ENCODE results near the gene MAP3K4.
A peak's percentile ranks its signal among the peaks of the same experiment; 100 is the strongest.
"Not testable (repeated sequence)": the region's sequence is repeated elsewhere in the genome, so short reads cannot be mapped to it uniquely, and the experiment has no call there.

Gene MAP3K4

DNA sequence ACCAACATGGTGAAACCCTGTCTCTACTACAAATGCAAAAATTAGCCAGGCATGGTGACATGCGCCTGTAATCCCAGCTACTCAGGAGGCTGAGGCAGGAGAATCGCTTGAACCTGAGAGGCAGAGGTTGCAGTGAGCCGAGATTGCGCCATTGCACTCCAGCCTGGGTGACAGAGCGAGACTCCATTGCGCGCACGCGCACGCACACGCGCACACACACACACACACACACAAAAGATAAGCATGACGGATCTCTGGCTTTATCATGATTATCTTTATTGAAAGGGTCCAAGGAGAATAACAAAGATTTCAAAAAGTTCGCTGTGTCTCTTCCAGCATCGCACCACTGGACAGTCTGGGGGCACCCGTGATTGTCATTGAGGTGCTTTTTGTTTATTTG is 19.0 kb upstream of the MAP3K4 start:
- not testable (repeated sequence) for H3K36me3 ChIP-seq (ENCODE audit: control insufficient read depth, insufficient read depth, low read length); H3K4me3 ChIP-seq (ENCODE audit: low read depth, low read length); H3K9ac ChIP-seq (ENCODE audit: low read depth, low read length); H3K4me1 ChIP-seq (ENCODE audit: control insufficient read depth, insufficient read depth, low read length); H3K27me3 ChIP-seq (ENCODE audit: control insufficient read depth, insufficient read depth, low read length); H3K27ac ChIP-seq (ENCODE audit: low read depth, low read length); H3K9me3 ChIP-seq (ENCODE audit: control insufficient read depth, insufficient read depth, low read length)

DNA sequence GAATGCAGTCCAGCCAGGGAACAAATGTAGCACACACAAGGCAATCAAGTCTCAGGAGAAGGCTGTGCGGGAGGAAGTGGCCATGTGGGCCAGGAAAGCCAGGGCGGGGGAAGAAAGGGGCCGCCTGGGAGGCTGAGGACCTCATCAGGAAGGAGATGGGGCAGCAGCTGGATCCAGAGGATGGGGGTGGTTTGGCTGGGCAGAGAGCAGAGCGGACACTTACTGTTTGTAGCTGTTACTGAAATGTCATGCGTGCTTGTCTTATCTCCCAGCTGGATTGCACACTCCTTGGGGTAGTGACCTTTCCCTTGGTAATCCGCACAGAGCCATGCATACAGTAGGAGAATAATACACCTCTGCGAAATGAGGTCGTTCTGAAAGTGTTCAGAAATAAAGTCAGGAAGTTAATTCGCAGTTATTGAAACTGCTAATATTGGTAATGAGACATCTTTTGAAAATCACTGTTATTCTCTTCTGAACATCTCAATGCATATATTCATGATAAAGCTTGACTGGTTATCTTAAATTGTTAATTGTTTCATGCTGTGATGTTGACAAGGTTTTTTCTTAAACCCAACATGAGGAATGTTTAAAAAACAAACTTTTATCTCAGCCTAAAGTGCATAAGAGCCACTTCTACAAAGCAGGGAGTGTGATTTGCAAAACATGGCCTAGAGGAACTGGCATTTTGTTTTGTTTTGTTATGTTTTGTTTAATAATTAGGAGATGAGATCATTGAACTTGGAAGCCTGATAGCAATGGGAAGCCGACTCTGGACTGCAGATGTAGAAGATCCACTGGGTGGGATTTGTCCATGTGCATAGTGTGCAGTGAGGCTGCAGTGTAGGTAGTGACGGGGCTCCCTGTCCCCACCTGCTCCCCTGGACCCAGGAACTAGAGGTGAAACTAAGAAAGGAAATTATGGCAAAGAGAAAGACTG is 18.0 kb upstream of the MAP3K4 start:
- H3K27ac ChIP-seq (ENCODE audit: low read depth, low read length): peak overlapping the region; percentile 31
- no peaks in the 10 kb centered on the region for H3K36me3 ChIP-seq (ENCODE audit: control insufficient read depth, insufficient read depth, low read length)
- H3K9me3 ChIP-seq (ENCODE audit: control insufficient read depth, insufficient read depth, low read length): no peaks in the 10 kb centered on the region
- H3K9ac ChIP-seq (ENCODE audit: low read depth, low read length): no peak overlapping the region
- no peaks in the 10 kb centered on the region for H3K27me3 ChIP-seq (ENCODE audit: control insufficient read depth, insufficient read depth, low read length)
- H3K4me1 ChIP-seq (ENCODE audit: control insufficient read depth, insufficient read depth, low read length): peaks cover 7% of the 10 kb centered on the region; the same call in 1 of the 2 replicates
- no peak overlapping the region for H3K4me3 ChIP-seq (ENCODE audit: low read depth, low read length)

DNA sequence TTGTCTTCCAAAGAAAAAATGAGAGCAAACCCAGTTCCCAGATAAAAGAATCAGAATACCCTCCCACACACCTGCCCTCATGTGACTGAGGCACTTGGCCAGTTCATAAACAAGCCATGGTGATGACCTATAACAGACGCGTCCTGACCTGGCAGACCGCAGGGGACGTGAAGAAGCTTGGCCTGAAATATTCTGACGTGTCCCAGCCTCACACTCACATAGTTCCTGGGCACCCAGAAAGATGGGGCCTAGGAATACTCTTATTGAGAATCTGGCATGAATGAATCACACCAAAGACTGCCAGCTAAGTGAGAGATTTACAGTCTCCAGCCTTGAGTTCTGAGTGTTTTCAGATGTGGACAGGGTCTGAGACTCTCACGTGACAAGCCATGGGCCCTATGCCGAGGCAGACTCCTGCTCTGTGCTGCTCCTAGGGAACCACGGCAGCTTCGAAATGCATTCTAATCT is 17.2 kb upstream of the MAP3K4 start:
- Histone ChIP-seq H3K9me3 (ENCODE audit: control insufficient read depth, insufficient read depth, low read length) (no peaks in the 10 kb centered on the region), H3K27me3 (ENCODE audit: control insufficient read depth, insufficient read depth, low read length) (no peaks in the 10 kb centered on the region), H3K9ac (ENCODE audit: low read depth, low read length) (no peak overlapping the region), H3K4me1 (ENCODE audit: control insufficient read depth, insufficient read depth, low read length) (peaks cover 7% of the 10 kb centered on the region; the same call in 1 of the 2 replicates), H3K36me3 (ENCODE audit: control insufficient read depth, insufficient read depth, low read length) (no peaks in the 10 kb centered on the region), H3K27ac (ENCODE audit: low read depth, low read length) (peak overlapping the region; percentile 31), H3K4me3 (ENCODE audit: low read depth, low read length) (no peak overlapping the region)

DNA sequence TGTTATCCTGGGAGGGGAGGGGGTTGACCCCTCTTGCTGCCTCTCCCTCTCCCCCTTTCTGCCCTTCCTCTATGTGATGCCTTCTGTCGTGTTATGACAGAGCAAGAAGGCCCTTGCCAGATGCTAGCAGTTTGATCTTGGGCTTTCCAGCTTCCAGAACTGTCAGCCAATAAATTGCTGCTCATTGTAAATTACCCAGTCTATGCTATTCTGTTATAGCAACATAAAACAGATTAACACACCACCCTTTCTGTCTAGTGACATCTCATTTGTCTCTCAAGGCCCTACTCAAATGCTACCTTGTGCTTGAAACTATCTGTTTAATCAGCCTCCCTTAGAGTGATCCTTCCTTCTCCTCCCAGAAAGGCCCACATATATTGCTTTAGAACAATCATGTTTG is 16.4 kb upstream of the MAP3K4 start:
- H3K27me3 ChIP-seq (ENCODE audit: control insufficient read depth, insufficient read depth, low read length): no peaks in the 10 kb centered on the region
- H3K4me3 ChIP-seq (ENCODE audit: low read depth, low read length): no peak overlapping the region
- peaks cover 7% of the 10 kb centered on the region; the same call in 1 of the 2 replicates for H3K4me1 ChIP-seq (ENCODE audit: control insufficient read depth, insufficient read depth, low read length)
- no peak overlapping the region for H3K9ac ChIP-seq (ENCODE audit: low read depth, low read length)
- H3K9me3 ChIP-seq (ENCODE audit: control insufficient read depth, insufficient read depth, low read length): no peaks in the 10 kb centered on the region
- H3K36me3 ChIP-seq (ENCODE audit: control insufficient read depth, insufficient read depth, low read length): no peaks in the 10 kb centered on the region
- H3K27ac ChIP-seq (ENCODE audit: low read depth, low read length): no peak overlapping the region

DNA sequence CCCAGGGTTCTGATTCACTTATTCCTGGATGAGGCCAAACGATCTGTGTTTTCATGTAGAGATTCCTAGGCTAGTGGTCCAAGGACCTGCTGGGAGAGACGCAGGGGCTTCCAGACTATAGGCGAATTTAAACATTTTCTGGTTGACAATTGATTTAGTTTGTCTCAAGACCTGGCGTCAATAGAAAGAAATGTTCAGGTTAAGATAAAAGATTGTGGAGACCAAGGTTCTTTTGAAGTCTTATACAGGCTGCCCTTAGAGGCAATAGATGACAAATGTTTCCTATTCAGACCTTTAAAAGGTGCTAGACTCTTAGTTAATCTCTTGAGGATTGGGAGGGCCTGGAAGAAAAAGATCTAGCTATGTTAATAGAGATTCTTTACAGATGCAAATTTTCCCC is 15.6 kb upstream of the MAP3K4 start:
- H3K4me3 ChIP-seq (ENCODE audit: low read depth, low read length); H3K9ac ChIP-seq (ENCODE audit: low read depth, low read length); H3K27me3 ChIP-seq (ENCODE audit: control insufficient read depth, insufficient read depth, low read length); H3K36me3 ChIP-seq (ENCODE audit: control insufficient read depth, insufficient read depth, low read length); H3K9me3 ChIP-seq (ENCODE audit: control insufficient read depth, insufficient read depth, low read length); H3K4me1 ChIP-seq (ENCODE audit: control insufficient read depth, insufficient read depth, low read length): not testable (repeated sequence)
- peak overlapping the region; percentile 85 for H3K27ac ChIP-seq (ENCODE audit: low read depth, low read length)

DNA sequence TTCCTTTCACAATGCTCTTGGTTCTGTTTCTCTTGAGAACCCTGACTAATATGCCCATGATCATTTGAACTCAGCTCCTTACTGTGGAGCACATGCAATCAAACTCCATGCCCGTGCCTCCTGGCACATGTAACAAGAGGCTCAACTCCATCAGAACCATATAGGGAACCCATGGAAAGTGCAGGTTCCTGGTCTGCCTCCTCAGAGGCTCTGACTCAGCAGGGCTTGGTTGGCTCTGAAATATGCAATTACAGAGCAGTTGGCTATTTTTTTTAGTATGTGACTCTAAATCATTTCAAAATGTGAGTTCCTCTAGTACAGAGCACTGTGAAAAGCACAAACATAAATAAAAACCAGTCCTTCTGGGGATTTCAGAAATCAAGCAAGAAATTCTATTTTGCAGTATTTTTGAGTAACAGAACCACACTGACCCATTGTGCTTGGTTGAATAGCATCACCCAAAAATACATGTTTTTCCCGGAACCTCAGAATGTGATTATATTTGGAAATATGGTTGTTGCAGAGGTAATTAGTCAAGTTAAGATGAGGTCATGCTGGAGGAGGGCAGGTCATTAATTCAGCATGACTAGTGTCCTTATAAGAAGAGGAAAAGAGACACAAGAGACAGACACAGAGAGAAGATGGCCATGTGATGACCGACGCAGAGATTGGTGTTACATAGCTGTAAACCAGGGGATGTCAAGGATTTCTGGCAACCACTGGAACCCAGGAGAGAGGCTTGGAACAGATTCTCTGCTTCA is 13.2 kb upstream of the MAP3K4 start:
- Histone ChIP-seq H3K4me3 (ENCODE audit: low read depth, low read length) (no peak overlapping the region), H3K27me3 (ENCODE audit: control insufficient read depth, insufficient read depth, low read length) (no peaks in the 10 kb centered on the region), H3K9ac (ENCODE audit: low read depth, low read length) (no peak overlapping the region), H3K36me3 (ENCODE audit: control insufficient read depth, insufficient read depth, low read length) (no peaks in the 10 kb centered on the region), H3K27ac (ENCODE audit: low read depth, low read length) (no peak overlapping the region), H3K9me3 (ENCODE audit: control insufficient read depth, insufficient read depth, low read length) (peaks cover 9% of the 10 kb centered on the region), H3K4me1 (ENCODE audit: control insufficient read depth, insufficient read depth, low read length) (peaks cover 7% of the 10 kb centered on the region; the same call in 1 of the 2 replicates)

DNA sequence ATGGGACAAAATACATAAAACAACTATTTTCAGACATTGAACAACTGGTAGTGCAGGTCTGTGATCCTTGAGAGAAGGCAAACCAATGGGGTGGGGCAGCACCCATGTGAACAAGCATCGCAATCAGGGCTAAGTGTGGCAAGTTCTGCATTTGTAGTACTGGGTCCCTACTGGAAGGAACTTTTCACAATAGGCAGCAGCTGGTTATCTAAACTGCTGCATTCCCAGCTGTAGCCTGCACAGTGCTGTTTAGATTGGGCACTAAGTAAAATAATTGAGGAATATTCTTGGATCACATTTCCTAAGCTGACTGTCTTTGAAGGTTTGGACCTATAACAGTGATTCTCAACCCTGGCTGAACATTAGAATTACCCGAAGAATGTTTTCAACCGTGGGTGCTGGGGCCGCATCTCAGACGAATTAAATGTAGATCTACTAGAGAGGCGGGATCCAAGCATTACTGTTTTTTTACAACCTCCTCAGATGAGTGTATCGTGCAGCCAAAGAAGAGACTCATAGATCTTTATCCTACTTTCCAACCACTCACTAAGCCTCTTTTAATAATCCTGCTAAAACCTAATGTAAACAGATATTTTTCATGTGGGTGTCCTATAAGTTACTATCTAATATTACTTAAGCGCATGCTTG is 12.4 kb upstream of the MAP3K4 start:
- Histone ChIP-seq H3K27ac (ENCODE audit: low read depth, low read length) (no peak overlapping the region), H3K4me1 (ENCODE audit: control insufficient read depth, insufficient read depth, low read length) (no peaks in the 10 kb centered on the region), H3K9me3 (ENCODE audit: control insufficient read depth, insufficient read depth, low read length) (peaks cover 18% of the 10 kb centered on the region), H3K4me3 (ENCODE audit: low read depth, low read length) (no peak overlapping the region), H3K36me3 (ENCODE audit: control insufficient read depth, insufficient read depth, low read length) (no peaks in the 10 kb centered on the region), H3K9ac (ENCODE audit: low read depth, low read length) (no peak overlapping the region), H3K27me3 (ENCODE audit: control insufficient read depth, insufficient read depth, low read length) (no peaks in the 10 kb centered on the region)

DNA sequence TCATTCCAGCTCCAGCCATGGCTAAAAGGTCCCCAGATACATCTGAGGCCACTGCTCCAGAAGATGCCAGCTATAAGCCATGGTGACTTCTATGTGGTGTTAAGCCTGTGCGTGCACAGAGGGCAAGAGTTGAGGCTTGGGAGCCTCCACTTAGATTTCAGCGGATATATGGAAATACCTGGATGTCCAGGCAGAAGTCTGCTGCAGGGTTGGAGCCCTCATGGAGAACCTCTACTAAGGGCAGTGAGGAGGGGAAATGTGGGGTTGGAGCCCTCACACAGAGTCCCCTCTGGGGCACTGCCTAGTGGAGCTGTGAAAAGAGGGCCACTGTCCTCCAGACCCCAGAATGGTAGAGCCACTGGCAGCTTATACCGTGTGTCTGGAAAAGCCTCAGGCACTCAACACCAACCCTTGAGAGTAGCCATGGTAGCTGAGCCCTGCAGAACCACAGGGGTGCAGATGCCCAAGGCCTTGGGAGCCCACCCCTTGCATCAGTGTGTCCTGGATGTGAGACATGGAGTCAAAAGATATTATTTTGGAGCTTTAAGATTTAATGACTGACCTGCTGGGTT is 8.1 kb upstream of the MAP3K4 start:
- not testable (repeated sequence) for H3K27me3 ChIP-seq (ENCODE audit: control insufficient read depth, insufficient read depth, low read length); H3K27ac ChIP-seq (ENCODE audit: low read depth, low read length); H3K4me3 ChIP-seq (ENCODE audit: low read depth, low read length); H3K36me3 ChIP-seq (ENCODE audit: control insufficient read depth, insufficient read depth, low read length); H3K4me1 ChIP-seq (ENCODE audit: control insufficient read depth, insufficient read depth, low read length); H3K9ac ChIP-seq (ENCODE audit: low read depth, low read length)
- peaks cover 24% of the 10 kb centered on the region for H3K9me3 ChIP-seq (ENCODE audit: control insufficient read depth, insufficient read depth, low read length)

DNA sequence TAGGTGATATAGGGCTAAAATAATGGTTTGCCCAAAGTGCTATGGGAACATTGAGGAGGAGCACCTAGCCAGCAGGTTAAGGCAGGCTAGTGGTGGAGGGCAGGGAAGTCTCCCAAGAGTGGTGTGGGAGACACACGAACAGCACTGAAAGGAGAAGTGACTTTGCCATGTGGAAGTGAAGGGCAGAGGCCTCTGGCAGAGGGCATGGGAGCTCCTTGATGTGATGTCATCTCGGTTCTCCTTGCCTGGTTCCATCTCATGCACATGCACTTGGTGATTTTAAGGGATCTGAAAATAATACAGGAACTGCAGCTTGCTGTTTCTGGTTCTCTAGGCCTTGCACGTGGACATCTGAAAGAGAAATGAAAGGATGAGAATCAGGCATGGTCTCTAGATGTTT is 4.7 kb upstream of the MAP3K4 start:
- no peak overlapping the region for H3K9ac ChIP-seq (ENCODE audit: low read depth, low read length)
- no peaks in the 10 kb centered on the region for H3K27me3 ChIP-seq (ENCODE audit: control insufficient read depth, insufficient read depth, low read length)
- H3K9me3 ChIP-seq (ENCODE audit: control insufficient read depth, insufficient read depth, low read length): peaks cover 24% of the 10 kb centered on the region
- H3K4me1 ChIP-seq (ENCODE audit: control insufficient read depth, insufficient read depth, low read length): peaks cover 5% of the 10 kb centered on the region; the same call in 1 of the 2 replicates
- no peak overlapping the region for H3K4me3 ChIP-seq (ENCODE audit: low read depth, low read length)
- H3K27ac ChIP-seq (ENCODE audit: low read depth, low read length): no peak overlapping the region
- H3K36me3 ChIP-seq (ENCODE audit: control insufficient read depth, insufficient read depth, low read length): no peaks in the 10 kb centered on the region

DNA sequence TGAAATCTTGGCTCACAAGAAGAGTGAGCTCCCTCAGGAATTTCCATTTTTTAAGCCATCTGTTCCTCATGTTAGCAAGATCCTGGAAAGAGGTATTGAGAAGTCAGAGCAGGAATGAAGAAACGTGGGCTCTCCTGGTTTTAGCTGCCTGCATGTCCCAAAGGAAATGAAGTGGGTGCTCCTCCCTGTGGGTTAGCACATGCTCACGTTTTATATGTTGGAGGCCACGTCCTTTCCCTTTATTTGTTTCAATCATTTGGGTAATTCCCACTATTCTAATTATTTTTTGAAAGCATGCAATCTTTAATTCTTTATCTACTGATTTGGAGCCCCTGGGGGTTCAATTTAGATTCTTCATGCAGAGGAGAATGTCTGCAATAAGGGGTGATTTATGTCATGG is 4.3 kb upstream of the MAP3K4 start:
- Histone ChIP-seq H3K27ac (ENCODE audit: low read depth, low read length) (no peak overlapping the region), H3K36me3 (ENCODE audit: control insufficient read depth, insufficient read depth, low read length) (no peaks in the 10 kb centered on the region), H3K9ac (ENCODE audit: low read depth, low read length) (no peak overlapping the region), H3K4me1 (ENCODE audit: control insufficient read depth, insufficient read depth, low read length) (peaks cover 5% of the 10 kb centered on the region; the same call in 1 of the 2 replicates), H3K9me3 (ENCODE audit: control insufficient read depth, insufficient read depth, low read length) (peaks cover 24% of the 10 kb centered on the region), H3K27me3 (ENCODE audit: control insufficient read depth, insufficient read depth, low read length) (no peaks in the 10 kb centered on the region), H3K4me3 (ENCODE audit: low read depth, low read length) (no peak overlapping the region)
